HG03460 (cell line): ENCODE results near the gene ARSH.
"Not testable (repeated sequence)": the region's sequence is repeated elsewhere in the genome, so short reads cannot be mapped to it uniquely, and the experiment has no call there.

ENCODE experiments used
- ATAC-seq: cut with Tn5 transposase; IDR thresholded peaks from one replicate; pipeline ENCODE4 v1.9.1; 2021; ENCODE audit not compliant: unreplicated experiment

ARSH gene, protein sequence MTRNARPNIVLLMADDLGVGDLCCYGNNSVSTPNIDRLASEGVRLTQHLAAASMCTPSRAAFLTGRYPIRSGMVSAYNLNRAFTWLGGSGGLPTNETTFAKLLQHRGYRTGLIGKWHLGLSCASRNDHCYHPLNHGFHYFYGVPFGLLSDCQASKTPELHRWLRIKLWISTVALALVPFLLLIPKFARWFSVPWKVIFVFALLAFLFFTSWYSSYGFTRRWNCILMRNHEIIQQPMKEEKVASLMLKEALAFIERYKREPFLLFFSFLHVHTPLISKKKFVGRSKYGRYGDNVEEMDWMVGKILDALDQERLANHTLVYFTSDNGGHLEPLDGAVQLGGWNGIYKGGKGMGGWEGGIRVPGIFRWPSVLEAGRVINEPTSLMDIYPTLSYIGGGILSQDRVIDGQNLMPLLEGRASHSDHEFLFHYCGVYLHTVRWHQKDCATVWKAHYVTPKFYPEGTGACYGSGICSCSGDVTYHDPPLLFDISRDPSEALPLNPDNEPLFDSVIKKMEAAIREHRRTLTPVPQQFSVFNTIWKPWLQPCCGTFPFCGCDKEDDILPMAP

GRCh38 chrX:3006495-3006894, at the start of gene ARSH:
Gene ARSH, plus strand, starts transcription at chrX:3006546. Its CDS starts 67 bp downstream, at chrX:3006613.
- ATAC-seq = no peak

DNA sequence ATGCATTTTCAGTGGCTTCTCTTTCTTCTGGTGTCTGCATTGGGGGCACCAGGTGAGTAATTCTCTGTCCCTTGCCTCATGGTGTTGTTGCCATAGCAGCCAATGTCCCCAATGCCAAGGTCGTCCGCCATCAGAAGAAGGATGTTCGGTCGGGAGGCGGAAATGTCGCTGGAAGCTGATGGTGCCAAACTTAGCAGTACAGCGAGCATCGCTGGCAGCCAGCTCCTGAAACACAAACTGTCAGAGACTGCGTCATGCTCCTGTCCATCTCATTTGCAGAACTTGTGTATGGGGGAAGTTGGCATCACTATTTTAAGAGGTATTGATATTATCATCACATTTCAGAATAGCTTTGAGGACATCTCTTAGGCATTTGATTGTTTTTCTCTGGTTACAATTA, 48.1 kb upstream of the ARSH start:
- ATAC-seq = no peak

DNA sequence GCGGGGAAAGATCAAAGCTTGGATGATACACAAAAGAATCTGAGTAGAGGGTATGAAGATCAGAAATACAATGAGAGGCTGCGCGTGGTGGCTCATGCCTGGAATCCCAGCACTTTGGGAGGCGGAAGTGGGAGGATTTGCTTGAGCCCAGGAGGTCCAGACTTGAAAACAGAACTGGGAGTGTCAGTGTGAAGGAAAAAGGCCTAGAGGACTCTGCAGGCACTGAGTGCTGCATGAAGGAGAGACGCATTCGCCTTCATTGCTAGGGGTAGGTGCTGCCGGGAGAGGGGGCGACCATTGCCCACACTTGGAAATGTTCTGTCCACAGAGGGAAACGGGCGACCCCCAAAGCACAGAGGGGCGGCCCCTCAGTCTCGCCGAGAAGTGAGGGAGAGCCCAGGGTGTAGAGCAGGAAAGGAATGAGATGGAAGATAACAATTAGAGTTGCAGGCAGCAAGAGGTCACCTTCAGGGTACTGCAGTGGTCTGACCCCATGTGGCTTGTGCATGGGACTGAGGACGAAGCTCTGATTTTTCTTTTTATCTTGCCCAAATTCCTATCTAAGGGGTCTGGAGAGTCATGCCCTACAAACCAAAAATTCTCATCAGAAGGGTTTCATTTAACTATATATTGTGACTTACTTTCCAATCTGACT, 45.4 kb upstream of the ARSH start:
- ATAC-seq = no peak

GRCh38 chrX:2962381-2962780, 44.0 kb upstream of the ARSH start:
- ATAC-seq = no peak

GRCh38 chrX:2963449-2963848, 42.9 kb upstream of the ARSH start:
- not testable (repeated sequence) for ATAC-seq

DNA sequence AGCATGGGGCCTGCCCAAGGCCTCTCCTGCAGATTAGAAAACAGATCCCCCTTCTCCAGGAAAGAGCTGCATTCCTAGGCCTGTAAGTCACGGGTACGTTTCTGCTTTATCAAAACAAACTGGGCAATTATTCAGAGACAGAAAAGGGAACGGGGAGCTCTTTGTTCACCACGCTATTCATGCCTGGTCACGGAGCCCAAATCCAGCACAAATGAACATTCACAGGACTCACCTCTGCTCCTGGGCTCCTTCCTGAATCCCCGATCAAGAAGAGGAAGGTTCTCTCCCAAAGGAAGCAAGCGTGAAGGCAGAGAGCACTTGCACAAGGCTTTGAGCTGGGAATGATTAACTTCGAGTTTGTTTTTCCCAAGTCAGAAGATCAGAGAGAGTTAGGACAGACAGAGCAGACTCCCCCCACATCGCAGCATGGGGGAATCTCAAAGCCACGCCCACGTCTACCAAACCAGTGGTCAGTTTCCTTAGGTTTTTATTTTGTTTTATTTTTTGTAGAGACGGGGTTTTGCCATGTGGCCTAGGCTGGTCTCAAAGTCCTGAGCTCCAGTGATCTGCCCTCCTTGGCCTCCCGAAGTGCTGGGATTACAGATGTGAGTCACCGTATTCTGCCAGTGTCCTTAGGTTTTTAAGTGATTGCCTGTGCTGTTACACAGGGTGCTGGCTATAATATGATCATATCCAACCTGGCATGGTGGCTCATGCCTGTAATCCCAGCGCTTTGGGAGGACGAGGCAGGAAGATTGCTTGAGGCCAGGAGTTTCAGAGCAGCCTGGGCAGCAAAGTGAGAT, 42.2 kb upstream of the ARSH start:
- not testable (repeated sequence) for ATAC-seq

DNA sequence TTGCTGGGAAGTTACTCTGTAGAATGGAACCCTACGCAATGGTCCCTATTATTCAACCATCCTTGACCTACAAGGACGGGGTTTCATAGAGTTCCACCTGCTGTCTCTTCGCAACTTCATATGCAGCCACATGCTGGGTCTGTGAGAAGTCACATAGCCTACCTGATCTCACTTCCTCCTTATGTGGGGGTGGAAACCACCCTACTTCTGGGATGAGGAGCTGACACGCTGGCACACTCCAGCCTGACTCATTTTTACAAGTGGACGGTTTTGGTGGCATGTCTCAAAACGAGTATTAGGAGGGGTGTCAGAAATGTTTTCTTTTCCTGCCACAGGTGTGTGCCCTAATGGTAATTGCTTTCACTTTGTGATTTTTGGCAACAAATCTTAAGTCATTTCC, 40.4 kb upstream of the ARSH start:
- ATAC-seq = no peak

DNA sequence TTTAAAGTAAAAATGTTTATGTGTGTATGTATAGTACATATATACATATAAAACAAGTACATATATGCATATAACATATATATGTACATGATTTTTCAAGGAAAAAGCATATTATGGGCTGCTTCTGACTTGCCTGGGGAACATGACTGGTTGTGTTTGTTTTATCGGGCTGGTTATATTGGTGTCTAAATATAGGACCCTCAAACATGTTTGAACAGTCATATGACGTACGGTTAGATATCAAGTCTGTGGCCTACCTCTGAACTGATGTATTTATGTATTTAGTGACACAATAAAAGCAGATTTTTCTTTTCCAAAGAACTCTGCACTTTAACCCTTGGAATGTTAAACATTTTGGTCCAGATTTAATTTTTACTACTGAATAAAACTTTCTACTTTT, 39.3 kb upstream of the ARSH start:
- ATAC-seq = no peak

GRCh38 chrX:2967584-2967983, 38.8 kb upstream of the ARSH start:
- ATAC-seq = no peak

- ATAC-seq = no peak
These were observed 38.1 kb upstream of the ARSH start for GRCh38 chrX:2967998-2968909.

DNA sequence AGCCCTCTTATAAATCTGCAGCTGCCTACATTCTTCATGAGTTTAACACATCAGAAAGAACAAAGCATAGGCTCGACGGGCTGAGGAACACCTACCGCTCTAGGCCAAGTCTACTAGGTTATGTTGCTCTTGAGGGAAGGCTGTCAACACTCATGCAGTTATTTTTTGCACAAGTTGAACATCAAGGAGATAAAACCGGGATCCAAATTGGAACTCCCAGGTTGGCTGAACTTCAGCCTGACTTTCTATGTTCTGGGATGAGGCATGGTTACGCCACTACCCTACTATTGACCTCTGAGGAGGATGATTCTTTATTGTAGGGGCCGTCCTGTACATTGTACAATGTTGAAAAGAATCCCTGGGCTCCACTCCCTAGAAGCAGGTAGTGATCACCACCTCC, 37.3 kb upstream of the ARSH start:
- no peak for ATAC-seq

DNA sequence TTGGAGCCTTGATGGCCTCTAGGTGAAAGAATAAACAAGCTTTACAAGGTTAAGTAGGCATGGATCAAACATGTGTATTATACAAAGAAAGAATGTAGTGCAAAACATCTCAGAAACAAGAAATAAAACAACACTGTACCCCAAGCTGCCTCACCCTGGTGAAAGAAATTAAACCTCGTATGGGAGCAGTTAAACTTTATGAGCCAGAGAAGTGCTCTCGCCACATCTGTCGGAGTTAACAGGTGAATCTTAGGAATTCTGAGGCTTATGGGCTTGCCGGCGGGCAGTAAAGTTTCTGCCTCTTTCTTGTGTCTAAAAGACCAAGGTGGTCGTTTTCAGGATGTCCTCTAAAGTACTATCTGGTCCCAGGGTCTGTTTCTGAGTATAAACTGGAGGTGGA, 34.0 kb upstream of the ARSH start:
- no peak for ATAC-seq

GRCh38 chrX:2974961-2975360, 31.4 kb upstream of the ARSH start:
- no peak for ATAC-seq

GRCh38 chrX:2978639-2979038, 27.7 kb upstream of the ARSH start:
- ATAC-seq = not testable (repeated sequence)

DNA sequence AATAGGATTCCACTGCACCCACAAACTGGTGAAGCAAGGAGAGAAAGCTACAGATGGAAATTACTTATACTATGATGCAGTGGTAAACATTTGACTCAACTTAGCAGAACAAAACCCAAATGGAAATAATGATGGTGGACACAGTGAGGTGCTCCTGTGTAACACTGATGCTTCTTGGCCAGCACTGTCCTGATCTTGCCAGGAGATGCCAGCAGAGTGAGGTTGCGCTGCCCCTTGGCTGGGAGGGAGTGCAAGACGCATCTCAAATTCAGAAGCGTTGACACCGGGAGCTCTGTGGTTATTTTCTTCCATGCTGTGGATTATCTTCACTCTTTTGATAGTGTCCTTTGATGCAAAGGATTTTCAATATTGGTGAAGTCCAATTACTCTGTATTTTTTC, 22.0 kb upstream of the ARSH start:
- ATAC-seq = no peak

GRCh38 chrX:2989565-2989964, 16.8 kb upstream of the ARSH start:
- no peak for ATAC-seq

DNA sequence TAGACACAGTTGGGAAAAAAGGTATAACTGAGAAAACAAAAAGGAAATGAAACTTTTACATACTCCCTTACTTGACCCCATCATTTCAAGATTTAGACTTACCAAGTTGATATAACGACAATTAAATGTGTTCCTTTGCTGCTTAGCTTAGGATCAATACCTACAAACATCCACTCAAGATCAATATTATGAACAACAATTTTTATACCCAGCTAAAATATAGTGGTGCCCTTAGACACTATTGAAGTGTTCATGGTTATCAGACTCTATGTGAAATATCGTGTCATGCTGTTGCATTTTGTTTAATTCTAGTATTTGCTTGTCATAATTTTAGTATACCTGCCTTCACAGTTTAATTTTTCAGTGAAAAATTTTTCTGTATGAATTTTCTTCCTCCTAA, 4.2 kb downstream of the ARSH start:
- no peak for ATAC-seq

DNA sequence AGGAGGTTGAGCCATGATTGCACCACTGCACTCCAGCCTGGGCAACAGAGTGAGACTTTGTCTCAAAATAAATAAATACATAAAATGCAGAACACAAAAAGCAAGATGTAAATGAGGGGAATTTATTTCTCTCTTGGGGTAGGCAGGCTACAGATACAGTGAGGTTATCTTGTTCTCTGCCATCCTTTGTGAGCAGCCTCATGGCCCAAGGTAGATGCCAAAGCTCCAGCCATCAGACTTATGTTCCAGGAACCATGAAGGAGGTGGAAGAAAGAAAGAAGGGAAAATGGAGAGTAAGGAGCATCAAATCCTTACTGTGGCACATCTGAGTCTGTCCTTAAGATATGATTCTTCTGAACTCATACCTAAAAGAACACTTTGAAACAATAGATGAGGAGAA, 11.1 kb downstream of the ARSH start:
- no peak for ATAC-seq

- ATAC-seq = no peak
These were observed 17.8 kb downstream of the ARSH start for GRCh38 chrX:3024176-3024575.

GRCh38 chrX:3026074-3026815, 19.9 kb downstream of the ARSH start:
- no peak for ATAC-seq
